Left ventricle myocardium inferior (tissue), 1 donor: ENCODE measurements around the gene RAD23B. TPM values are rescaled to one million over a fixed set of nuclear protein-coding genes. Genes with fewer than 3 reads are reported as not detected.

Experiments
- DNase-seq: peaks from one replicate; pipeline ENCODE4 v3.0.0-alpha.2; 2020
- H3K27ac ChIP-seq: fragments of 200-600 bp; replicated peaks from 2 replicates; pipeline ENCODE4 v1.8.0; 2021
- H3K27me3 ChIP-seq: fragments of 200-600 bp; 2 replicates; pipeline ENCODE4 v1.8.0; 2021; ENCODE audit warnings: low read depth
- H3K36me3 ChIP-seq: fragments of 200-600 bp; 2 replicates; pipeline ENCODE4 v1.8.0; 2021
- H3K4me1 ChIP-seq: fragments of 200-600 bp; 2 replicates; pipeline ENCODE4 v1.8.0; 2021
- H3K4me3 ChIP-seq: fragments of 200-600 bp; 2 replicates; pipeline ENCODE4 v1.8.0; 2021; ENCODE audit warnings: mild to moderate bottlenecking, moderate library complexity
- H3K9me3 ChIP-seq: fragments of 200-600 bp; replicated peaks from 2 replicates; pipeline ENCODE4 v1.8.0; 2021
- CTCF ChIP-seq: fragments of 200-600 bp; IDR thresholded peaks from 2 replicates; pipeline ENCODE4 v1.8.0; 2021; ENCODE audit warnings: antibody characterized with exemption, mild to moderate bottlenecking, borderline replicate concordance
- intact Hi-C: fragments of 100-400 bp; cut with micrococcal nuclease; formaldehyde crosslinking; loops from one replicate; pipeline ENCODE4 v1.11.0; 2022
- total RNA-seq: library from RNA; stranded (reverse); fragmentation: NEBNext Ultra II Directional; extraction: Animal tissue kit (Norgen Biotek cat#: 25700); gene quantifications from one replicate; pipeline ENCODE4 v1.2.1, GENCODE V29; 2021
- donor health status: DM: no; HTN: yes; CAD: no; lungs with severe emphysema.

The RAD23B gene
- total RNA-seq, 1 donor from 2014 or later, result 104 TPM

- H3K36me3 ChIP-seq, result no peaks in the 10 kb centered on the region
- no peaks in the 10 kb centered on the region for H3K9me3 ChIP-seq
- H3K27me3 ChIP-seq, result no peaks in the 10 kb centered on the region
- DNase-seq, result no peak
- peaks cover 3% of the 10 kb centered on the region for H3K4me1 ChIP-seq
- TF ChIP-seq CTCF, result no peak
- H3K27ac ChIP-seq, result no peak overlapping the region
- no peak overlapping the region for H3K4me3 ChIP-seq
- intact Hi-C loops, result no loop called here
Observed at GRCh38 chr9:107378006-107378405, 94.9 kb downstream of the RAD23B start.

Other genes with a start within 250 kb of the RAD23B start
- gene KLF4, start 206.5 kb downstream of the RAD23B start, total RNA-seq, result 28.0 TPM